ENCODE measurements around the gene SLC37A1.

Gene SLC37A1

DNA sequence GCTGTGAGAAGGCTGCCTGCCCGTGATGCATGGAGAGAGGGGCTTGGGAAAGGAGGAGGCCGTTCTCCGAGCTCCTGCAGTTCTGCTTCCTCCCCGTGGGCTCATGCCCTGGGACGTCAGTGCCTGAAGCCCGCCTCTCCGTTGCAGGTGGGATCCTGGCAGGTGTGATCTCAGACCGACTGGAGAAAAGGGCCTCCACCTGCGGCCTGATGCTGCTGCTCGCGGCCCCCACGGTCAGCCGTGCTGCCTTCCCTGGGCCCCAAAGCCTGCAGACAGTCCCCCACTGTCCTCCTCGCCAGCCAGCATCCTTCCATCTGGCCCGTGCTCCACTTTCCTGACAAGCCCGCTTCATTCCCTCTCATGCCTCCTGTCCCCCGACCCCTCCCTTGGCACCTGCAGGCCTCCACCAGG lies 50.9 kb downstream of the SLC37A1 start:
- DNase-seq, result no peak

GRCh38 chr21:42565206-42565810 lies 51.7 kb downstream of the SLC37A1 start:
- no peak for DNase-seq

DNA sequence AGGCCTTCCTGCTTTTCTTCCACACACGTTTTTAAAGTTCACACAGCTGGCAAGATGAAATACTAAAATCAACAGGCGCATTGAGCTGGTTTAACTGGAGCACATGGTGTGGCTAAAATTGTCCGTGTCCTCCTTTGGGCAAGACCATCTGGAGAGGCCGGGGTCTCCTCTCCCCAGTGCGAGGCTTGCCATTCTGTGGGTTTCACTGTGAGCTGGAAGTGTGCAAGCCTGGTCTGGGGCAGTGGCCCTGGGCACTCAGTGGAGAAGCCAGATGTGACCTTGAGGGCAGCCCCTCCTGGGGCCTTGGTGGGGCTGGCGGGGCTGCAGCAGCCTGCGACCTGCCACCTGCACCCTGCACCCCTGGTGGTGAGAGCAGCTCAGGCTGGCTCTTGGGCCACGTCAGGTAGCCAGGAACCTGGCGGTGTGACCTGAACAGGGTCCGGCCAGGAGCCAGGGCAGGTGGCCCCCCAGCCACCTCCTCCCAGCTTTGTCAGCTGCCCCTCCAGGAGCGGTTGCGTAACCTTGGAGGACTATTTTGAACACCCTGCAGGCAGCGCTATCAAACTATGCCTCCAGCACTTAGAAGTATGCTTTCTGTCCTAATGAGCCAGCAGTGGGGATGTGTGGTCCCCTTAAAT lies 52.4 kb downstream of the SLC37A1 start:
- DNase-seq, result no peak

GRCh38 chr21:42566524-42567213 lies 53.0 kb downstream of the SLC37A1 start:
- DNase-seq, result no peak

GRCh38 chr21:42567214-42567555 lies 53.5 kb downstream of the SLC37A1 start:
- no peak for DNase-seq

GRCh38 chr21:42567861-42568260 lies 54.2 kb downstream of the SLC37A1 start:
- DNase-seq, result no peak

GRCh38 chr21:42568376-42568775 lies 54.7 kb downstream of the SLC37A1 start:
- DNase-seq, result no peak

- DNase-seq, result no peak
Measured at GRCh38 chr21:42568866-42569731, 55.4 kb downstream of the SLC37A1 start.

DNA sequence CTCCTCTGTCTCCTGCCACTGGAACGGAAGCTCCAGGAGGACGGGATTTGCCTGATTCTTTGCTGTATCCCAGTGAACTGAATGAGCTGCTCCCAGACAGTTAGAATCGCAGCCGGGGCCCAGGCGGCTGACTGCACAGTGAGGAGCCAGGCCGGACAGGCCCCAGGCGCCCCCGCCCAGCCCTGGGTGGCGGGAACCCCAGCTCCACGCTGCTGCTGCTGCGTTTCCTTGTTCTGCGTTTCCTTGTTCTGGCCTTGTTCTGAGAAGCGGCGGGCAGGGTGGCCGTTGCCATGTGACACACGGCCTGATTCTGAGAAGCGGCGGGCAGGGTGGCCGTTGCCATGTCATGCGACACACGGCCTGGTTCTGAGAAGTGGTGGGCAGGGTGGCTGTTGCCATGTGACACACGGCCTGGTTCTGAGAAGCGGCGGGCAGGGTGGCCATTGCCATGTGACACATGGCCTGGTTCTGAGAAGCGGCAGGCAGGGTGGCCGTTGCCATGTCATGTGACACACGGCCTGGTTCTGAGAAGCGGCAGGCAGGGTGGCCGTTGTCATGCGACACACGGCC lies 56.2 kb downstream of the SLC37A1 start:
- DNase-seq, result no peak

- no peak for DNase-seq
Measured at GRCh38 chr21:42570362-42570761, 56.7 kb downstream of the SLC37A1 start.

GRCh38 chr21:42570841-42571387 lies 57.3 kb downstream of the SLC37A1 start:
- no peak for DNase-seq

- DNase-seq, result no peak
Measured at GRCh38 chr21:42571391-42572150, 57.9 kb downstream of the SLC37A1 start.

DNA sequence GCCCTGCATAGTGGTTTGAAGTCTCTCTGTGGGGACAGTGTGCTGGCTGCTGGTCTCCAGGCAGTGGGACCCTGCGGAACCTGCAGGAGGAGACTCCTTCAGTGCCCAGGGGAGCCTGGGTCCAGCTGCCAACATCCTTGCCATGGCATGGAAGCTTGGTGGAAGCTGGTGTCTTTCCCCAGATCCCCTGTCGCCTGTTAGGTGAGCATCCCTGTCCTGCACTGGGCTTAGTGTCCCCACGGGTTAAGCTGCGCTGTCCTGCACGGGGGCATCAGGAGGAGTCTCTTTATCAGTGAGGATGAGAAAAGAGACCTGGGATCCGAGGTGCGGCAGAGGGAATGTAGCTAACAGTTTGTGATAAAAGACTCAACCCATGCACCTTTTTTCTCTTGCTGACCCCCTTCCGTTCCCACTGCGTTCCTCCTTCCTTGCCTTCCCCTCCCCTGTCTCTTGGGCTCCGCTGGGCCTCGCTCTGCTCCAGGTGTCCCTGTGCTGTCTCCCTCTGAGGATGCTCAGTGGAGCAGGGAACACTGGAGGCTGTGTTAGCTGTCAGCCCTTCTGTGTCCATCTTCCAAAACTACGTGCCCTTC lies 59.3 kb downstream of the SLC37A1 start:
- DNase-seq, result no peak

GRCh38 chr21:42574234-42575027 lies 60.8 kb downstream of the SLC37A1 start:
- DNase-seq, result no peak

GRCh38 chr21:42575111-42575510 lies 61.5 kb downstream of the SLC37A1 start:
- no peak for DNase-seq

GRCh38 chr21:42576639-42577038 lies 63.0 kb downstream of the SLC37A1 start:
- no peak for DNase-seq

GRCh38 chr21:42578034-42578433 lies 64.4 kb downstream of the SLC37A1 start:
- no peak for DNase-seq

DNA sequence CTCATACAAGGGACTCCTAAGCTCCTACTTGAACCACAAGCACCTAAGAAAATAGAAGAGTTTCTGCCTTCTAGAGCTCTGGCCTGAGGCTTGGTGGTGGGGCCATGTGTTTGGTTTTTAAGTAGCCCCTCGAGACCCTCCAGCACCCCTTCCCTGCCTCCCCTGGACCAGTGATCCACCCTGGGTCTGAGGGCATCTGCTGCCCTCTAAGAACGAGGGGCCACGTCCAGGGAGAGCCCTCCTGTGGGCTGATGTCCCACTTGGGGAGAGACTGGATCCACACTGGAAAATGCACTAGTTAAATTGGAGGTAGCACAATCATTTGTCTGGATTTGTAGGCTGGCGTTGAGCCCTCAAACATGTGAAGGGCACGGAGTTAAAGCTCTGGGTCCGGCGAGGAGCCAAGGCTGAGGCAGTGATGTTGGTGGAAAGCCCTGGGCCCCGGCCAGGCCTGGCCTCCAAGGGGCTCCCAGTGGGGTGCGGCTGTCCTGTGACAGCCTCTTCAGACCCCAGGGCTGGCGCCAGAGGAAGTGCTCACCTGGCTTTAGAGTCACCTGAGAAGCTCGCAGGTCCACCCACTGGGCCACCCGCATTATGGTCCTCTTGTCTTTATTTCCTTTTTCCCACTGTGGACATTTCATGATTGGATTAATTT lies 65.2 kb downstream of the SLC37A1 start:
- no peak for DNase-seq

GRCh38 chr21:42579456-42580075 lies 65.9 kb downstream of the SLC37A1 start:
- DNase-seq, result no peak
